Caco-2 (cell line): Measurements from ENCODE around the gene SLCO4A1. TPM values are rescaled to one million over a fixed set of nuclear protein-coding genes. Genes with fewer than 3 reads are reported as not detected.

Experiments
- BruUV-seq: library from RNA; stranded (reverse); fragments of 400-500 nt; replicated peaks from 2 replicates; lab custom pipeline; 2021; lab: Mats Ljungman, UMichigan
- CTCF ChIA-PET: fragments of 300-600 bp; sonication (Branson Sonifier 250); formaldehyde crosslinking; loops from one replicate; lab custom pipeline; 2022; ENCODE audit warnings: antibody characterized with exemption; lab: Charles Lee
- POLR2A ChIA-PET: fragments of 300-600 bp; sonication (Branson Sonifier 250); formaldehyde crosslinking; loops from one replicate; lab custom pipeline; 2022; ENCODE audit warnings: antibody characterized with exemption; lab: Charles Lee
- DNase-seq, 2 experiments: peaks; one replicate each; pipeline versions ENCODE4 v3.0.0 to v3.0.0-alpha.2; 2020 to 2022
- H3K27me3 ChIP-seq: replicated peaks from 2 replicates; pipeline ENCODE4 v1.6.0; 2011; ENCODE audit warnings: low read length; ENCODE audit not compliant: control insufficient read depth, insufficient read depth
- H3K36me3 ChIP-seq: 2 replicates; pipeline ENCODE4 v1.5.1; 2011; ENCODE audit warnings: low read length; ENCODE audit not compliant: control insufficient read depth, insufficient read depth
- H3K4me1 ChIP-seq: fragments of 250-450 bp; sonication (Bioruptor Pico); 2 replicates; pipeline ENCODE4 v1.5.1; 2020; ENCODE audit warnings: mild to moderate bottlenecking
- H3K4me3 ChIP-seq: 2 replicates; pipeline ENCODE4 v1.5.1; 2011; ENCODE audit warnings: low read depth, mild to moderate bottlenecking, control low read depth, low read length
- H3K9me3 ChIP-seq: fragments of 250-450 bp; sonication (Bioruptor Pico); 2 replicates; pipeline ENCODE4 v1.5.1; 2020; ENCODE audit warnings: mild to moderate bottlenecking, moderate library complexity
- H3K27ac Mint-ChIP-seq: one replicate; pipeline ENCODE4 v1.8.0; 2022; ENCODE audit warnings: mixed read lengths; ENCODE audit not compliant: unreplicated experiment
- H3K27me3 Mint-ChIP-seq: one replicate; pipeline ENCODE4 v1.8.0; 2022; ENCODE audit warnings: mixed read lengths; ENCODE audit not compliant: insufficient read depth, unreplicated experiment
- H3K36me3 Mint-ChIP-seq: one replicate; pipeline ENCODE4 v1.8.0; 2022; ENCODE audit warnings: mild to moderate bottlenecking, mixed read lengths; ENCODE audit not compliant: insufficient read depth, unreplicated experiment
- H3K4me1 Mint-ChIP-seq: one replicate; pipeline ENCODE4 v1.8.0; 2022; ENCODE audit warnings: low read depth, mixed read lengths; ENCODE audit not compliant: unreplicated experiment
- H3K4me3 Mint-ChIP-seq: one replicate; pipeline ENCODE4 v1.8.0; 2022; ENCODE audit warnings: mild to moderate bottlenecking, moderate library complexity, mixed read lengths; ENCODE audit not compliant: unreplicated experiment
- H3K9me3 Mint-ChIP-seq: one replicate; pipeline ENCODE4 v1.8.0; 2022; ENCODE audit warnings: mixed read lengths; ENCODE audit not compliant: unreplicated experiment
- intact Hi-C: fragments of 100-400 bp; cut with micrococcal nuclease; formaldehyde crosslinking; loops from one replicate; pipeline ENCODE4 v1.10.0; 2022; ENCODE audit not compliant: unreplicated experiment
- total RNA-seq: library from RNA; stranded (reverse); gene quantifications from 2 replicates; pipeline ENCODE4 v1.2.3, GENCODE V29; 2022
- TF ChIP-seq, protein P1 (sequence below), 2 experiments: fragments of 200-600 bp in 1 of 2; IDR thresholded peaks; 1 replicate in 1 of 2; 2 replicates in 1 of 2; pipeline versions ENCODE4 v1.5.1 to v1.8.0; 2011 to 2022; ENCODE audit warnings: antibody characterized with exemption in 1 of 2, control low read depth in 1 of 2, inconsistent platforms in 1 of 2, low read depth in 1 of 2, low read length in 1 of 2, mild to moderate bottlenecking in 1 of 2, moderate library complexity in 1 of 2; ENCODE audit not compliant: insufficient read depth in 1 of 2, severe bottlenecking in 1 of 2, unreplicated experiment in 1 of 2

The SLCO4A1 gene
- total RNA-seq, 1 experiment from 2014 or later = 18.7 TPM

DNA sequence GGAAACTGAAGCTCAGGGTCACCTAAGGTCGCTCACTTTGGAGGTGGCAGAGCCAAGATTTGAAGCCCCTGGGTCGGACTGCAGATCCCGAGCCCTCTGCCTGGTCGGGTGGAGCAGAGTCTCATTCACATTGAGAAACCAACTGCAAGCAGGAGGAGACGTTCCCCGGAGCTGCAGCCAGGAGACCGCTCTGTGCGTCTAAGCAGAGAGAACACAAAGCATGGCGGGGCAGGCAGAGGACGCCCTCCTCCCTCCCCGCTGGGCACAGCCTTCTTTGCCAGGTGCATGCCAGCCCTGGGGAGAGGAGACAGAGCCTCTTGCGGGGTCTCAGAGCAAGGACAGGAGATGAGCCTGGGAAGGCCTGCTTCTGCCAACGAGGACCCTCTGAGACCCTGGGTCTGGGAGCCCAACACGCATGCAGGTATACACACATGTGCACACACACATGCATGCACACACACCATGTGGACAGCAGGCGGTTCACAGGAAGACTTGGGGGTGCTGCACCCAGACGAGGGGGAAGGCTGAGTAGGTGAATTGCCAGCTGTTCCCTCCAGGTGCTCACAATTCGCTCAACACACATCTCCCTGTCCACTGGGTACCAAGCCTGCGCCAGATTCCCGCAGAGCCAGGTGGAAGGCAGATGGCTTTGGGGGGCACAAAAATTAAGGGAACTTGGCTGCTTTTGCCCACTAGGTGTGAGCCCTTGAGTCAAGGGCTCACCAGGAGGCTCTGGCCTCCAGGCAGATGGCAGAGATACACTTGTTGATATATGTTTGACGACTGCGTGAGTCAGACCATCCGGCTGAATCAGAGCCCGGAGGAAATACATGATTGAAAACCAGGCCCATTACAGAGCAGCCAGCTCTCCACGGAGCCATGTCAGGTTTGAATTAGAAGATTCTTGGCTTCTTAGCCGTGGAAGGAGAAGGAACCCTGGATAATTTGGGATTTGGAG, 60.9 kb downstream of the SLCO4A1 start:
- H3K4me1 Mint-ChIP-seq = no peaks in the 10 kb centered on the region
- H3K27ac Mint-ChIP-seq = no peak overlapping the region
- TF ChIP-seq, protein P1, sequence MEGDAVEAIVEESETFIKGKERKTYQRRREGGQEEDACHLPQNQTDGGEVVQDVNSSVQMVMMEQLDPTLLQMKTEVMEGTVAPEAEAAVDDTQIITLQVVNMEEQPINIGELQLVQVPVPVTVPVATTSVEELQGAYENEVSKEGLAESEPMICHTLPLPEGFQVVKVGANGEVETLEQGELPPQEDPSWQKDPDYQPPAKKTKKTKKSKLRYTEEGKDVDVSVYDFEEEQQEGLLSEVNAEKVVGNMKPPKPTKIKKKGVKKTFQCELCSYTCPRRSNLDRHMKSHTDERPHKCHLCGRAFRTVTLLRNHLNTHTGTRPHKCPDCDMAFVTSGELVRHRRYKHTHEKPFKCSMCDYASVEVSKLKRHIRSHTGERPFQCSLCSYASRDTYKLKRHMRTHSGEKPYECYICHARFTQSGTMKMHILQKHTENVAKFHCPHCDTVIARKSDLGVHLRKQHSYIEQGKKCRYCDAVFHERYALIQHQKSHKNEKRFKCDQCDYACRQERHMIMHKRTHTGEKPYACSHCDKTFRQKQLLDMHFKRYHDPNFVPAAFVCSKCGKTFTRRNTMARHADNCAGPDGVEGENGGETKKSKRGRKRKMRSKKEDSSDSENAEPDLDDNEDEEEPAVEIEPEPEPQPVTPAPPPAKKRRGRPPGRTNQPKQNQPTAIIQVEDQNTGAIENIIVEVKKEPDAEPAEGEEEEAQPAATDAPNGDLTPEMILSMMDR (IDR thresholded peaks at IDR 0.05; ENCODE audit: insufficient read depth in 1 of 2, low read depth in 1 of 2, low read length in 1 of 2, severe bottlenecking in 1 of 2, unreplicated experiment in 1 of 2) = peak in 1 of 2 experiments; percentile 2
- H3K9me3 Mint-ChIP-seq = no peaks in the 10 kb centered on the region
- H3K4me1 ChIP-seq = 0 out of 2 replicates have a peak, but pooled peaks cover 7% of the 10 kb centered on the region
- H3K4me3 Mint-ChIP-seq = no peak overlapping the region
- peaks cover 10% of the 10 kb centered on the region for H3K27me3 ChIP-seq
- intact Hi-C loops = no loop called here
- no peaks in the 10 kb centered on the region for H3K36me3 Mint-ChIP-seq
- H3K36me3 ChIP-seq = no peaks in the 10 kb centered on the region
- no peak for DNase-seq
- BruUV-seq = no TSS peak
- no peaks in the 10 kb centered on the region for H3K9me3 ChIP-seq
- ChIA-PET POLR2A (no interaction called here), CTCF (interaction anchor here (0.5 to 1.8 kb wide), 6 partner anchors 9 to 105 kb away, joined by 3 to 8 read pairs (median 4); no protein-coding TSS in a partner anchor)
- H3K4me3 ChIP-seq = no peak overlapping the region
- peaks cover 29% of the 10 kb centered on the region for H3K27me3 Mint-ChIP-seq

DNA sequence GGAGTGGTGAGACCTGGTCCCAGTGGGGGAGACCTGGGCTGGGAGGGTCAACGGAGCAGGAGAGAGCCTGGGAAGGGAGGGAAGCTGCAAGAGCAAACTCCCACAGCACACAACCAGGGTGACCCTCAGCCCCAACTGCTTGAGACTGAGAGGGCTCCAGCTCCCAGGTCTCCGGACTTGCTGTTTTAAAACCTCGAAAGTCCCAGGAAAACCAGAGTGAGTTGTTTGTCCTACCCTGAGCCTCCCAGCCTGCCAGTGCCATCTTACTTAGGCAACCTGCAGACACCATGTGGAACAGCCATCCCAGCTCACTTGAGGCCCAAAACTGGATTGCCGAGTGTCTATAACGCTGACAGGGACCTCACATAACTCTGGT, 61.5 kb downstream of the SLCO4A1 start:
- H3K9me3 ChIP-seq = no peaks in the 10 kb centered on the region
- peaks cover 30% of the 10 kb centered on the region for H3K27me3 Mint-ChIP-seq
- intact Hi-C loops = no loop called here
- BruUV-seq = no TSS peak
- TF ChIP-seq, protein P1 (IDR thresholded peaks at IDR 0.05; ENCODE audit: insufficient read depth in 1 of 2, low read depth in 1 of 2, low read length in 1 of 2, severe bottlenecking in 1 of 2, unreplicated experiment in 1 of 2) = no peak
- no peaks in the 10 kb centered on the region for H3K36me3 Mint-ChIP-seq
- H3K4me1 ChIP-seq = 0 out of 2 replicates have a peak, but pooled peaks cover 7% of the 10 kb centered on the region
- H3K4me3 ChIP-seq = no peak overlapping the region
- no peak overlapping the region for H3K4me3 Mint-ChIP-seq
- no peaks in the 10 kb centered on the region for H3K4me1 Mint-ChIP-seq
- ChIA-PET POLR2A (no interaction called here), CTCF (interaction anchor here (0.6 to 1.8 kb wide), 6 partner anchors 10 to 105 kb away, joined by 3 to 8 read pairs (median 4); no protein-coding TSS in a partner anchor)
- H3K36me3 ChIP-seq = no peaks in the 10 kb centered on the region
- DNase-seq = no peak
- no peaks in the 10 kb centered on the region for H3K9me3 Mint-ChIP-seq
- no peak overlapping the region for H3K27ac Mint-ChIP-seq
- H3K27me3 ChIP-seq = peaks cover 10% of the 10 kb centered on the region

DNA sequence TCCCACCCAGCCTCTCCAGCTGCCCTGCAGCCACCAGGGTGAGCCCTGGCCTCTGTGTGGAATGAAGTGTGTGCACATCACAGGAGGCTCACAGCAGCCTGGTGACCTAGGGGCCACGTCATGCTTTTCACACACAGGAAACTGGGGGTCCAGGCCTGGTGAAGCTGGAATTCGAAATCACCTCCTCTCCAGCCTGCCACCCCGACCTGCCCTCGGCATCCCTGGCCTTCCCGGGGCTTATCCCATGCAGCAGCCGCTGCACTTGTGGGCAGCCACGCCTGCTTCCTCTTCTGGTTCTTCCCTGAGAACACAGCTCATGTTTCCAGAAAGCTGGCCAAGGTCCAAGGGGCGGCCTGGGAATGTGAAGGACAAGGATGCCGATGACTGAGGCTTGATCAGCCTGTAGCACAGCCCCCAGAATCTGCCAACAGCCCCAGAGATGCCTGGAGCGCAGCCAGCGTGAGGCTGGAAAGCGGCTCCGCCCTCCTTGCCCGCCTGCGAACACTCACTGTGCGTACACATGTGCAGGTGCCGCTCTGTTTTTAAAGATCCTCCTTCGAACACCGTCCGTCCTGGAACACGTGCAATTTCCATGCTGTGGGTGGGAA, 62.1 kb downstream of the SLCO4A1 start:
- Histone ChIP-seq H3K36me3 (no peaks in the 10 kb centered on the region), H3K9me3 (no peaks in the 10 kb centered on the region), H3K4me3 (no peak overlapping the region), H3K27me3 (peaks cover 8% of the 10 kb centered on the region), H3K4me1 (0 out of 2 replicates have a peak, but pooled peaks cover 7% of the 10 kb centered on the region)
- Mint-ChIP-seq H3K27ac (no peak overlapping the region), H3K4me3 (no peak overlapping the region), H3K9me3 (no peaks in the 10 kb centered on the region), H3K36me3 (no peaks in the 10 kb centered on the region), H3K4me1 (no peaks in the 10 kb centered on the region), H3K27me3 (peaks cover 30% of the 10 kb centered on the region)
- DNase-seq = peak in 1 of 2 experiments; percentile 42
- intact Hi-C loops = no loop called here
- no TSS peak for BruUV-seq
- TF ChIP-seq, protein P1 (IDR thresholded peaks at IDR 0.05; ENCODE audit: insufficient read depth in 1 of 2, low read depth in 1 of 2, low read length in 1 of 2, severe bottlenecking in 1 of 2, unreplicated experiment in 1 of 2) = no peak
- POLR2A ChIA-PET = no interaction called here
- CTCF ChIA-PET = interaction anchor here (0.9 to 1.5 kb wide), 3 partner anchors 11 to 90 kb away, joined by 3 to 4 read pairs (median 3); no protein-coding TSS in a partner anchor
